NCI-H2227 (cell line): ENCODE measurements around the gene CALR.
A peak's percentile ranks its signal among the peaks of the same experiment; 100 is the strongest.
"Not testable (repeated sequence)": the region's sequence is repeated elsewhere in the genome, so short reads cannot be mapped to it uniquely, and the experiment has no call there.

ENCODE experiments used
- DNase-seq: peaks from one replicate; lab custom pipeline; 2025; ENCODE audit not compliant: unreplicated experiment; lab: John Stamatoyannopoulos, UW

The CALR gene

GRCh38 chr19:12937927-12938778 lies at the start of gene CALR:
TSS of gene CALR (plus strand) at chr19:12938609. CDS start at chr19:12938680, 71 bp downstream.
- peak; percentile 98 for DNase-seq

- DNase-seq: not testable (repeated sequence)
Observed at GRCh38 chr19:12890299-12890786, 48.1 kb upstream of the CALR start.

GRCh38 chr19:12890787-12891552 lies 47.4 kb upstream of the CALR start, which contains the start of gene GCDH:
TSS of gene GCDH (plus strand) at chr19:12891160. CDS start at chr19:12891305, 145 bp downstream.
- peak; percentile 97 for DNase-seq

GRCh38 chr19:12891553-12892021 lies 46.8 kb upstream of the CALR start:
- DNase-seq: no peak

- no peak for DNase-seq
Observed at GRCh38 chr19:12893582-12893981, 44.8 kb upstream of the CALR start.

- DNase-seq: no peak
Observed at GRCh38 chr19:12896460-12896859, 41.9 kb upstream of the CALR start.

GRCh38 chr19:12899891-12900518 lies 38.4 kb upstream of the CALR start:
- no peak for DNase-seq

GRCh38 chr19:12907166-12907565 lies 31.2 kb upstream of the CALR start:
- DNase-seq: no peak

GRCh38 chr19:12912571-12912970 lies 25.8 kb upstream of the CALR start:
- DNase-seq: peak; percentile 39

- DNase-seq: peak; percentile 83
Observed at GRCh38 chr19:12913011-12913561, 25.3 kb upstream of the CALR start.

GRCh38 chr19:12913851-12914690 lies 24.3 kb upstream of the CALR start:
- no peak for DNase-seq

GRCh38 chr19:12915860-12916259 lies 22.5 kb upstream of the CALR start:
- DNase-seq: not testable (repeated sequence)

GRCh38 chr19:12918253-12918652 lies 20.2 kb upstream of the CALR start:
- DNase-seq: no peak

GRCh38 chr19:12921047-12921446 lies 17.4 kb upstream of the CALR start:
- no peak for DNase-seq

- DNase-seq: no peak
Observed at GRCh38 chr19:12922959-12923358, 15.4 kb upstream of the CALR start.

GRCh38 chr19:12924621-12925310 lies 13.6 kb upstream of the CALR start:
- no peak for DNase-seq

GRCh38 chr19:12930002-12930645 lies 8.3 kb upstream of the CALR start:
- DNase-seq: no peak

GRCh38 chr19:12932392-12933286 lies 5.8 kb upstream of the CALR start:
- DNase-seq: no peak
